Measurements from ENCODE around the gene PPOX.

PPOX gene

DNA sequence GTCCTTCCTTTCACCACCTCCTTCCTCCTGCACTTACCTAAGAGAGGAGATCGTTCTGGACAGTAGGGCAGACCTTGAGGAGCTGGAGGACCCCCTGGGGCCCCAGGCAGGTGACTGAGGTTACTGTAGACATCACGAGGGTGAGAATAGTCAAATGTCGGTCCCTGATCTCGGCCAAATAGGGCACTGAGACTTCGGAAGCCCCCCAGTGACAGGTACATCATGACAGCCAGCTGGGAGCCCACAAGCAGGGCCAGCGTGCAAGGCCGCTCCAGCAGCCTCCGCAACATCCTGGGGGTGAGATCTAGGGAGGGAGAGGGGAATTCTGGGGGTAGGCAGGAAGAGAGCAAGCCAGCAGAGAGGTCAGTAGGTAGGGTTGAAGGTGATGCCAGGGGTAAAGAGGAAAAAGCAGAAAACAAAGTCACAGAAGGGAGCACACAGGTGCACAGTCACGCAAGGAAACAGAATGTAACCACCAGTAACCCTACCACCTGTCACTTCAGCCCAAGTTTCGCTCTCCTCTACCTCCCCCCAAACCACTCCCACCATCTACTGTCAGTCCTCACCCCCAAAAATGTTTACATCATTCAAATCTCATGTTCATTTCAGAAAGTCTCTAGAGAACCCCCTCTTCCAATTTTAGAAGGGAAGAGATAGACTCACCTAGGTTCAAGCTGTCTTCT is 9.7 kb downstream of the PPOX start:
- no peak for DNase-seq

- DNase-seq: peak in 1 of 58 donors; percentile 44
Observed at GRCh38 chr1:161176468-161177111, 10.4 kb downstream of the PPOX start.

DNA sequence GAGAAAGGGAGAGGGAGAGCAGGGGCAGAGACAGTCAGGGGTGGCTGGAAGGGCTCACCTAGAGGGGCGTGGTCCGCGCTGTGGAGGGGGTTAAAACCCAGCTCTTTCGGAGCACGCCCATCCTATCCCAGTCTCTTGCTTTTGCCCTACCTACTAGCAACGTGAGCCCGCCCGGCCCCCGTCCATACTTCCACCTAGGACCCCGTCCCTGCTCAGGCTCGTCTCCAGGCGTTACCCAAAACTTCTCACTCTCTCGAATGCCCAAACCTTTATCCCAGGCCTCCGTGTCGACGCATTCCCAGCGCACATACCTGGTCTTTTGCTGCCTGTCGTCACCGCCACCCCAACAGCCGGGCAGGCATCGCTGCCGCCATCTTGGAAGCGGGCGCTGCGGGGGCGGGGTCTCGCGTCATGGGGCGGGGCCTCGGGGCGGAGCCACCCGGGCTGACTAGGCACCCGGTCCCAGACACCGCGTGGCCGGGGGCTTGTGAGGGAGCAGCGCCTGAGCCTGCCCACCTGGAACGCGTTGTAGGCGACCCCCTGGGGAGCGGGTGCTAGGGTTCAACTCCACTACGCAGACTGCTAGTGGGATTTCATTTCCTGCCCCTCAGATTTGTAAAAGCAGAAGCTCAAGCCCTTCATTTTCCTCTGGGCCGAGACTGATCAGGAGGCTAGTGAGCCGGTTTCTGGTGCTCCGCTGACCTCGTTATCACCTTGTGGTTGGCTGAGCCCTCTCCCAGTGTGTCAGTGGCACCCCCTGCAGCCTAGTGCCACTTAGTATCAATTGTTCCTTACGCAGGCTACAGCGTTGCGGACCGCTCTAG is 11.1 kb downstream of the PPOX start, which contains the start of gene B4GALT3:
Gene B4GALT3 (minus strand): TSS at position 396 of the 824 bp plus-strand sequence. CDS start 1,447 bp downstream, outside the sequence.
- DNase-seq: peak in 57 of 58 donors; percentile 65 to 93 (median 84)

DNA sequence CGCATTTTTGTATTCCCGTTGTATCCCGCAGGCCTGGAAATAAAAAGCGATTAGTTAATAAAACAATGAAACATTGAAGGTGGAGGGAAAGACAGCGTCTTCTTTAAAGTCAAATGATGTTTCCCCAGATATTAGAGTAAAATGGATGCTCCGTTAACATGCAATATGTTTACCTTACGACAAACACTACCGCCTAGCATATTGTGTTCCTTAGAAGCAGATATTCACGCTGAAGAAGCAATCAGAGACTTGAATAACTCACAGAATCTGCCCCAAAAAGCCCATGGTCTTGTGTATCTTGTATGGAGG is 11.7 kb downstream of the PPOX start:
- no peak for DNase-seq

DNA sequence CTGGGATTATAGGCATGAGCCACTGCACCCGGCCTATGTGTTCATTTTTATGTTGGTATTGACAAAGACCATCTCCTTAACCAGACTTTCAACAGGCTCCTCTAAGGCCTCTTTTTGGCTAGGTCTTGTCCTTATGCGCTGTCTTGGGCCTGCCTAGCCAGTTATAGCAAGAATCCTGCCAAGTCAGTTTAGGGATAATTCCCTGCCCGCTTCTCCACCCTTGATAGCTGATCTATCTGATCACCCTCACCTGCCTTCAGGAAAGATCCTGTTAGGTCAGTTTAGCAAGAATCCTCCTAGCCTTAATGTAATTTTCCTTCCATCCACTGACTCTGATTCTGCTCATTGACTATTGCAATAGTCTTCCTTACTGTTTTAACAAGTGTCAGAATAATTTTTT is 13.5 kb downstream of the PPOX start:
- no peak for DNase-seq

DNA sequence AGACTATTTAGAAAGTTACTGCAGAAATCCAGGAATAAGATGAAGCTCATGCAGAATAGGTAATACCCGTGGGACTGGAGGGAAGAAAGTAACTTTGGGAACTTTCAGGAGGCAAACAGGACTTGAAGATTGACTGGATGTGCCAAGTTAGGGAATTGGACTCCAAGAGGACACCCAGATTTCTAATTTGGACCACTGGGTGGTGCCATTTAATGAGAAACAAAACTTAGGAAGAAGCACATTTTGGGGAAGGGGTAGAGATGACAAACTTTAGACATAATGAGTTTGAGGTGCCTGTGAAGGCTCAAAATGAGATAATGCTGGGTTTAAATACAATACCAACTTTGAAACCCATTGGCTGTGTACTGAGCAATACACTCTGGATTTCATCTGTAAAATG is 14.4 kb downstream of the PPOX start:
- no peak for DNase-seq

DNA sequence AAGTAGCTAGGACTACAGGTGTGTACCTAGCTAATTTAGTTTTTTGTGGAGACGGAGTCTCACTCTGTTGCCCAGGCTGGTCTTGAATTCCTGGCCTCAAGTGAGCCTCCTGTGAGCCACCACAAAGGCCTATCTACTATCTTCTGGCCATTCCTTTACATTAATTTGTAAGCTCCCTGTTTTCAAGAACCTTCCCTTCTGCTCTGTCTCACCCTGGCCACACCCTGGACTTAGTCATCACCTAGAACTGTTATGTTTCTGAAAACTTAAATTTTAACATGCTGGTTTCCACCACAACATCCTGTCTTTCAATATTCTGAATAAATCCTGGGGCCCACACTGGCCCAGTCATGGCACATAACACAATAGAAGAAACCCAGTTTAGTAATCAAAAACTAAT is 16.0 kb downstream of the PPOX start:
- DNase-seq: no peak

DNA sequence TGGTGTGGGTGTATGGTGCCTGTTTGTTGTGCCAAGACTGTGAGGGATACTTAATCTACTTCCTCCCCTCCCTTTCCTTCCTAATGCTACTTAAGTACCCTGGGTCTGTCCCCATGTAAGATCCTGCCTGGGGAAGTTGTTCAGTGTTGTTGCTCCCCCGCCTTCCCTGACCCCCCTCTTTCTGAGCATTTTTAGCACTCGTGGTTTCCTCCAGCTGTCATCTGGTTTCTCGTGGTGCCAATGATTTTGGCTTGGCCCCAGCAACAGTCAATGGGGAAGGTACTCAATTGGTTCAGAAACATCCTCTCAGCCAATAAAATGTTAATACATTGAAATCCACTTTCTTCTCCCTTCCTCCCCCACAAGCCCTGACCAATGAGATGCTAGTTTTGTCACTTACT is 19.1 kb downstream of the PPOX start:
- DNase-seq: peak in 53 of 58 donors; percentile 5 to 83 (median 57)

DNA sequence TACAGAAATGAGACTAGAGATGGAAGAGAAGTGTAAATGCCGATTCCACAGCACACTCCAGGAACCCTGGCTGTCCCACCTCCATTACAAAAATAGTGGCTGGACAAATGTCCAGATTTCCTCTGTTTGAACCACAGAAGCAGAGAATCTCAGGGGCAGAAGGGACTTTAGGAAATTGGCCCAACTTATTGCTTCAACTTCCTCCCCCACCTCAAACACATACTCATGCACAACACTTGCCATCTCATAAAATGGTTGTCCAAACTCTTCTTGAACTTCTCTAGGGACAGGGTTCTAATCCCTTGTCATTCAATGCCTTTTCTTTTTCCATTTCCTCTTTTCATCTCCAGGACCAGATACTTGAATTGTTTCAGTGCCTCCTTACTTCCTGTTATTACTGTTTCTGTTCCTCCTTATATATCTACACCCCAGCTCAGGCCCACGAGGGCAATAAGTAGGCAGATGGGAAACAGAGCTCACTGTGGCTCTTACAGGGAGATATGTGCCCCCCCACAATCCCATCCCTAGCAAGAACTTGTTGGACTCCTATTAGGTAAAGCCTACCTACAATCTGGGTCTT is 19.6 kb downstream of the PPOX start:
- DNase-seq: peak in 1 of 58 donors; percentile 40

- DNase-seq: peak in 1 of 58 donors; percentile 25
Observed at GRCh38 chr1:161187311-161187710, 21.1 kb downstream of the PPOX start.

- no peak for DNase-seq
Observed at GRCh38 chr1:161188381-161188780, 22.2 kb downstream of the PPOX start.

DNA sequence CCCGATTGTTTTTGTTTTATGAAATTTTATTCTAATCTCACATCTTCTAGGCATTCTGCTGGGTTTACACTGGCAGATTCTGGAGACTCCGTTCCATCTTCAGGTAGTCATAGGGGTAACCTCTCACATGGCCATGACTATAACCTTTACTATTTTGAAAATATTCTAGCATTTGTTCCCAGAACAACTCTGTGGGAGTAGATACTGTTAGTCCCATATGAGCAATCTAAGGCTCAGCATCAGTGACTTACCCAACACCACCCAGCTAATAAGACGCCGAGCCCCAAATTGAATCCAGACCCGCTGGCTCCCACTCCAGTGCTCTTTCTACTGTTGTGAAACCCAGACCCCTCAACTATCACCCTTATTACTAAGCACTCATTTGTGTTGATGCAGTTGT is 22.8 kb downstream of the PPOX start:
- DNase-seq: no peak

- DNase-seq: peak in 22 of 58 donors; percentile 16 to 69 (median 32)
Observed at GRCh38 chr1:161190962-161191521, 24.8 kb downstream of the PPOX start.

GRCh38 chr1:161191971-161192370 is 25.7 kb downstream of the PPOX start:
- DNase-seq: no peak

DNA sequence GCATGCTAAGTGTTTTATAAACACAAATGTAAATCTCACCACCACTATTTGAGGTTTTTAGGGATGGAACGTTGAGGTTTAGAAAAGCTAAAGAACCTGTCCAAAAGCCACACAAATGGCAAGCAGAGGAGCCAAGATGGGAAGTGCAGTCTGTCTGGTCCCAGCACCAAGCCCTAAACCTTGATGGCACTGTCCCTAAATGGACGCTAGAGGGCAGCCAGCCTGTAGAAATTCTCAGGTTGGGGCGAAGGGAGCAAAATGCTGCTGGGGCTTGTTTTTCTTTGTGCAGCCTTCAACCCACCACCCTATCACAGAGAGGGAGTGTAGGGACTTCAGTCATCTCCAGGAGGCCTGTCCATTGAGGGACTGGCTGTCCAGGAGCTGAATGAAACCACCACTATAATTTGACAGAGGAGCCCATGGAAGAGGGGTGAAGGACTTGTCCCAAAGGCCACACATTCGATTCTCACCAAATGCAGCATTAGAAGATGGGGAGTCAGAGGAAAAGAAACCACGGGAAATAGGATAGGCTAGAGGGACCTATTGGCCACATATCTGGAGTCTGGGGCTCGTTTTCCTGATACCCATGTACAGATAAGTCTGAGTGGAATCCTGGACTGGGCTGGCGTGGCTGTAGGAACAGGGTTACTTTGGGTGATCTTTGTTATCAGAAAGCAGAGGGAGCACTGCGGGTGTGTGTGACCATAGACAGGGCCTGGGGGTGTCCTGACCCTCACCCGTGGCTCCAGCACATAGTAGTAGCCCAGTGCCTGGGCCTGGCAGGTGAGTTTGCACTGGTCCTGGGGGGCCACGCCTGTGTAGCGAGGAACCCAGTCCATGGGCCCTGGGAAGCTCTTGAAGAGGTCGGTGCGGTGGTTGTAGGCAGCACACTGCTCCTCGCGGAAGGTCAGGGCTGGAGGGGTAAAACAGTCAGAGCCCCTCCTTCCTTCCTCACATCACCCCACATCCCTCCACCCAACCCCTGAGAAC is 26.5 kb downstream of the PPOX start:
- DNase-seq: peak in 47 of 58 donors; percentile 13 to 81 (median 44)

DNA sequence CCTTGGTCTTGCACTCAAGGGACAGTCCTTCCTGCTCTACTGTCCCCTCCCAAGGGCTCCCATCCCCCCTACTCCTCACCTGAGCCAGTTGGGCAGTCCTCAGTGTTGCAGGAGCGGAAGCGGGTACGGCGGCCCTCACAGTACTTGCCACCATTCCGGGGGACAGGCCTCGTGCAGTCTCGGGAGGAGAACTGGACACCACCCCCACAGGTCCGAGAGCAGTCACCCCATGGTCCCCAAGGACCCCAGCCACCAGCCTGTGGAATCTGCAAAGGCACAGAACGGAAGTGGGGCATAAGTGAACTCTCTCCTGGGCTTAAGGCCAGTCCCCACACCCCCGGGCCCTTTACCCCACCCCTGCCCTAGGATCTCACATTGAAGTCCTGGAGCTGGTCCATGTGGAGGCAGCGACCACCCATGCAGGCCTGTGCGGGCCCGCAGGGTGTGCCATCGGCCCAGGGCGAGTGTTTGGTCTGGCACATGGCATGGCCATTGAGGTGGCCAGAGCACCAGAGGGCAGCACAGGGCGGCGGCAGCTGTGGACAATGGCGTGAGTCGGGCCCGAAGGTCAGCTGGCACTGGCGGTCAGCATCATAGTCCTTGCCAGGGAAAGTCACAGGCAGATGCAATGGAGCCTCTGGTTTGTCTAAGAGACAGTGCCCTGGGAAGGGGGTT is 27.5 kb downstream of the PPOX start:
- peak in 50 of 58 donors; percentile 16 to 89 (median 70) for DNase-seq

GRCh38 chr1:161195171-161195570 is 28.9 kb downstream of the PPOX start:
- peak in 22 of 58 donors; percentile 9 to 50 (median 30) for DNase-seq

- no peak for DNase-seq
Observed at GRCh38 chr1:161196111-161196510, 29.9 kb downstream of the PPOX start.

Data from anterior cingulate cortex (tissue), 58 donors.